Smooth muscle cell (in vitro differentiated cells): ENCODE measurements around the gene PACRG. TPM values are rescaled to one million over a fixed set of nuclear protein-coding genes. Genes with fewer than 3 reads are reported as not detected.

Source experiments
- DNase-seq: peaks from one replicate; lab custom pipeline; 2025; ENCODE audit not compliant: unreplicated experiment; lab: John Stamatoyannopoulos, UW
- H2AFZ ChIP-seq: fragments of 200-600 bp; sonication (generic); 2 replicates; pipeline ENCODE4 v1.6.0; 2016; ENCODE audit warnings: antibody characterized with exemption, low read depth, mild to moderate bottlenecking
- H3F3A ChIP-seq: fragments of 200-600 bp; sonication (generic); 2 replicates; pipeline ENCODE4 v1.6.0; 2017; ENCODE audit warnings: antibody characterized with exemption, low read depth
- H3K27ac ChIP-seq: fragments of 200-600 bp; sonication (generic); 2 replicates; pipeline ENCODE4 v1.5.1; 2016; ENCODE audit warnings: low read depth, mild to moderate bottlenecking
- H3K27me3 ChIP-seq: fragments of 200-600 bp; sonication (generic); 2 replicates; pipeline ENCODE4 v1.6.1; 2016; ENCODE audit warnings: low read depth, mild to moderate bottlenecking
- H3K36me3 ChIP-seq: fragments of 200-600 bp; sonication (generic); 2 replicates; pipeline ENCODE4 v1.5.1; 2016; ENCODE audit warnings: low read depth
- H3K4me1 ChIP-seq: fragments of 200-600 bp; sonication (generic); 2 replicates; pipeline ENCODE4 v1.5.1; 2016; ENCODE audit warnings: low read depth
- H3K4me2 ChIP-seq: fragments of 200-600 bp; sonication (generic); 2 replicates; pipeline ENCODE4 v1.6.0; 2016; ENCODE audit warnings: mild to moderate bottlenecking
- H3K4me3 ChIP-seq: fragments of 200-600 bp; sonication (generic); 2 replicates; pipeline ENCODE4 v1.5.1; 2016; ENCODE audit warnings: mild to moderate bottlenecking
- H3K79me2 ChIP-seq: fragments of 200-600 bp; sonication (generic); 2 replicates; pipeline ENCODE4 v1.6.0; 2016; ENCODE audit warnings: low read depth, mild to moderate bottlenecking
- H3K9ac ChIP-seq: fragments of 200-600 bp; sonication (generic); 2 replicates; pipeline ENCODE4 v1.6.0; 2016; ENCODE audit warnings: low read depth
- H3K9me3 ChIP-seq: fragments of 200-600 bp; sonication (generic); replicated peaks from 2 replicates; pipeline ENCODE4 v1.5.1; 2016; ENCODE audit warnings: low read depth
- H4K20me1 ChIP-seq: fragments of 200-600 bp; sonication (generic); 2 replicates; pipeline ENCODE4 v1.6.0; 2016; ENCODE audit warnings: low read depth
- CTCF ChIP-seq: fragments of 200-600 bp; sonication (generic); IDR thresholded peaks from 2 replicates; pipeline ENCODE4 v1.5.1; 2017; ENCODE audit warnings: borderline replicate concordance, mild to moderate bottlenecking, antibody characterized with exemption; ENCODE audit not compliant: insufficient read depth, poor library complexity, severe bottlenecking
- WGBS: methylation state at CpG from one replicate; pipeline ENCODE4 v1.1.7; 2016; ENCODE audit warnings: low lambda C conversion rate; 5-methylcytosine and 5-hydroxymethylcytosine counted together
- polyA plus RNA-seq: library from polyadenylated mRNA; unstranded; fragments of >200 nt; fragmentation: Nextera tagmentation; extraction: Ambion mirVana; gene quantifications from 2 replicates; pipeline ENCODE4 v1.2.1, GENCODE V29; 2016
- total RNA-seq: library from RNA; depleted of rRNA; stranded (reverse); fragments of >200 nt; gene quantifications from 2 replicates; pipeline ENCODE4 v1.2.3, GENCODE V29; 2014

The PACRG gene
- total and polyA plus RNA-seq, 2 experiments from 2014 or later: not detected

- H3K4me3 ChIP-seq: no peak overlapping the region
- H4K20me1 ChIP-seq: no peaks in the 10 kb centered on the region
- TF ChIP-seq CTCF: no peak
- no peak for DNase-seq
- WGBS: 95% methylated on average over 27 of the region's 27 CpGs
- H3K27me3 ChIP-seq: no peaks in the 10 kb centered on the region
- H3K9ac ChIP-seq: no peak overlapping the region
- H3K27ac ChIP-seq: no peak overlapping the region
- no peaks in the 10 kb centered on the region for H3K9me3 ChIP-seq
- H2AFZ ChIP-seq: no peak overlapping the region
- no peaks in the 10 kb centered on the region for H3K79me2 ChIP-seq
- no peaks in the 10 kb centered on the region for H3K36me3 ChIP-seq
- H3F3A ChIP-seq: no peaks in the 10 kb centered on the region
- H3K4me1 ChIP-seq: no peaks in the 10 kb centered on the region
- no peak overlapping the region for H3K4me2 ChIP-seq
These were observed 372.5 kb downstream of the PACRG start for GRCh38 chr6:163100259-163100658.

- no peak overlapping the region for H2AFZ ChIP-seq
- DNase-seq: no peak
- H3K79me2 ChIP-seq: no peaks in the 10 kb centered on the region
- WGBS: 78% methylated on average over 2 of the region's 2 CpGs
- TF ChIP-seq CTCF: no peak
- no peaks in the 10 kb centered on the region for H4K20me1 ChIP-seq
- H3K9me3 ChIP-seq: no peaks in the 10 kb centered on the region
- H3K4me3 ChIP-seq: no peak overlapping the region
- H3K36me3 ChIP-seq: no peaks in the 10 kb centered on the region
- no peak overlapping the region for H3K9ac ChIP-seq
- H3K27ac ChIP-seq: no peak overlapping the region
- H3K4me2 ChIP-seq: no peak overlapping the region
- no peaks in the 10 kb centered on the region for H3K4me1 ChIP-seq
- no peaks in the 10 kb centered on the region for H3K27me3 ChIP-seq
- H3F3A ChIP-seq: no peaks in the 10 kb centered on the region
These were observed 385.7 kb downstream of the PACRG start for GRCh38 chr6:163113358-163113962.

GRCh38 chr6:163118941-163119340, 391.2 kb downstream of the PACRG start:
- DNase-seq: no peak
- TF ChIP-seq CTCF: no peak

GRCh38 chr6:163120223-163120622, 392.4 kb downstream of the PACRG start:
- no peak overlapping the region for H3K4me3 ChIP-seq
- H3K27ac ChIP-seq: no peak overlapping the region
- H3F3A ChIP-seq: no peaks in the 10 kb centered on the region
- H3K4me1 ChIP-seq: no peaks in the 10 kb centered on the region
- H3K4me2 ChIP-seq: no peak overlapping the region
- no peaks in the 10 kb centered on the region for H3K79me2 ChIP-seq
- no peak overlapping the region for H2AFZ ChIP-seq
- H3K36me3 ChIP-seq: no peaks in the 10 kb centered on the region
- no peak for DNase-seq
- 87% methylated on average over 3 of the region's 3 CpGs for WGBS
- no peaks in the 10 kb centered on the region for H3K27me3 ChIP-seq
- TF ChIP-seq CTCF: no peak
- H3K9me3 ChIP-seq: no peaks in the 10 kb centered on the region
- no peaks in the 10 kb centered on the region for H4K20me1 ChIP-seq
- no peak overlapping the region for H3K9ac ChIP-seq

More at GRCh38 chr6:163118941-163119340, 391.2 kb downstream of the PACRG start:
- H3K27me3 ChIP-seq: no peaks in the 10 kb centered on the region
- no peak overlapping the region for H2AFZ ChIP-seq
- H3K36me3 ChIP-seq: no peaks in the 10 kb centered on the region
- H3K4me1 ChIP-seq: no peaks in the 10 kb centered on the region
- H3K9ac ChIP-seq: no peak overlapping the region
- WGBS: 86% methylated on average over 6 of the region's 6 CpGs
- no peaks in the 10 kb centered on the region for H3K9me3 ChIP-seq
- no peak overlapping the region for H3K27ac ChIP-seq
- H3F3A ChIP-seq: no peaks in the 10 kb centered on the region
- no peaks in the 10 kb centered on the region for H3K79me2 ChIP-seq
- no peaks in the 10 kb centered on the region for H4K20me1 ChIP-seq
- no peak overlapping the region for H3K4me3 ChIP-seq
- no peak overlapping the region for H3K4me2 ChIP-seq
